DND-41 (cell line): ENCODE results near the gene ZNF366.

Experiments used
- ATAC-seq: fragments of 200-7000 bp; cut with Tn5 transposase; 3 replicates; pipeline ENCODE4 v1.9.1; 2021; ENCODE audit warnings: low read depth; ENCODE audit not compliant: insufficient read depth
- DNase-seq: peaks from one replicate; pipeline ENCODE4 v3.0.0-alpha.2; 2020
- H2AFZ ChIP-seq: 2 replicates; pipeline ENCODE4 v1.6.0; 2012; ENCODE audit warnings: low read depth, low read length
- H3K27ac ChIP-seq: 2 replicates; pipeline ENCODE4 v1.5.1; 2012; ENCODE audit warnings: low read length, inconsistent platforms
- H3K27me3 ChIP-seq: fragments of 200-600 bp; sonication (generic); 2 replicates; pipeline ENCODE4 v1.6.0; 2012; ENCODE audit warnings: low read length, mild to moderate bottlenecking, inconsistent platforms; ENCODE audit not compliant: insufficient read depth, poor library complexity
- H3K36me3 ChIP-seq: 2 replicates; pipeline ENCODE4 v1.5.1; 2012; ENCODE audit warnings: low read length, inconsistent platforms; ENCODE audit not compliant: insufficient read depth
- H3K4me1 ChIP-seq: 2 replicates; pipeline ENCODE4 v1.5.1; 2012; ENCODE audit warnings: mild to moderate bottlenecking, low read length; ENCODE audit not compliant: insufficient read depth
- H3K4me2 ChIP-seq: 2 replicates; pipeline ENCODE4 v1.6.0; 2012; ENCODE audit warnings: mild to moderate bottlenecking, moderate library complexity, low read length, inconsistent platforms; ENCODE audit not compliant: insufficient read depth
- H3K4me3 ChIP-seq, 2 experiments: fragments of 200-600 bp in 1 of 2; shearing (Covaris generic) in 1 of 2; 2 replicates each; pipeline ENCODE4 v1.5.1; 2012 to 2016; ENCODE audit warnings: inconsistent platforms in 2 of 2, low read length in 2 of 2, mild to moderate bottlenecking in 2 of 2, low read depth in 1 of 2, moderate library complexity in 1 of 2
- H3K79me2 ChIP-seq: 2 replicates; pipeline ENCODE4 v1.6.0; 2012; ENCODE audit warnings: low read length, inconsistent platforms; ENCODE audit not compliant: insufficient read depth
- H3K9ac ChIP-seq: 2 replicates; pipeline ENCODE4 v1.6.0; 2012; ENCODE audit warnings: low read depth, mild to moderate bottlenecking, inconsistent platforms, low read length, moderate library complexity
- H3K9me3 ChIP-seq: 2 replicates; pipeline ENCODE4 v1.5.1; 2012; ENCODE audit warnings: low read length, moderate library complexity, mild to moderate bottlenecking, inconsistent platforms; ENCODE audit not compliant: insufficient read depth, severe bottlenecking
- H4K20me1 ChIP-seq: 2 replicates; pipeline ENCODE4 v1.6.0; 2012; ENCODE audit warnings: low read length; ENCODE audit not compliant: insufficient read depth
- EZH2 ChIP-seq: IDR thresholded peaks from 3 replicates; pipeline ENCODE4 v1.6.1; 2012; ENCODE audit warnings: borderline replicate concordance, low read depth, mild to moderate bottlenecking, moderate library complexity, low read length, inconsistent platforms; ENCODE audit not compliant: severe bottlenecking
- TF ChIP-seq, protein P1 (sequence below): IDR thresholded peaks from 2 replicates; pipeline ENCODE4 v1.5.1; 2012; ENCODE audit warnings: borderline replicate concordance, low read length, moderate library complexity, mild to moderate bottlenecking; ENCODE audit not compliant: poor library complexity, severe bottlenecking; ENCODE audit errors: extremely low read depth

Gene ZNF366

DNA sequence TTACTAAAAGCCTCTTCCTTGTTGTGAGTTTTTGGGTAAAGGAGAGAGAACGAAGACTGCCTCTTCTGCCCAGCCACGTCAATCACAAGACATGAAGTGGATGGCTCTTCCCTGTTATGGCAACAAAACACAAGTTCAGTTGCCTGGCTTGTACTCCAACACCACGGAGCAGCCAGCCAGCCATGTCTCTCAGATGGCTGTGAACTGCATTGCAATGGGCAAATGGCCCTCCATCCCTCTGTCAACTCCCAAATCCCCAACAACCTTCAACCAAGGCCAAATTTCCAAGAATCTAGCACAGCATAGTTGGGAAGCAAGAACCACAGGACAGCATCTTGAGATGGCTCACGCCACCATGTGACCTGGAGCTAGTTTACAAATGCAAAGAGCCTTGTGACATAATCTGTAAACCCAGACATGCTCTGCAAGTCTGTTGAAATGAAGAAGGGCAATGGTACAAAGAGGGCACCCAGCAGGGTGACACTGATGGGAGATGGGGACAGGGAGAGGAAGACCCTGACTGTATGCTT is 53.9 kb downstream of the ZNF366 start:
- Histone ChIP-seq H4K20me1 (no peaks in the 10 kb centered on the region), H3K9ac (no peak overlapping the region), H3K79me2 (no peaks in the 10 kb centered on the region), H3K4me3 (no peak overlapping the region), H3K4me2 (no peak overlapping the region), H3K36me3 (no peaks in the 10 kb centered on the region), H2AFZ (no peak overlapping the region), H3K27ac (no peak overlapping the region), H3K27me3 (no peaks in the 10 kb centered on the region), H3K9me3 (no peaks in the 10 kb centered on the region), H3K4me1 (no peaks in the 10 kb centered on the region)
- ATAC-seq (no peak), DNase-seq (no peak)
- no peak for TF ChIP-seq EZH2
- TF ChIP-seq, protein P1, sequence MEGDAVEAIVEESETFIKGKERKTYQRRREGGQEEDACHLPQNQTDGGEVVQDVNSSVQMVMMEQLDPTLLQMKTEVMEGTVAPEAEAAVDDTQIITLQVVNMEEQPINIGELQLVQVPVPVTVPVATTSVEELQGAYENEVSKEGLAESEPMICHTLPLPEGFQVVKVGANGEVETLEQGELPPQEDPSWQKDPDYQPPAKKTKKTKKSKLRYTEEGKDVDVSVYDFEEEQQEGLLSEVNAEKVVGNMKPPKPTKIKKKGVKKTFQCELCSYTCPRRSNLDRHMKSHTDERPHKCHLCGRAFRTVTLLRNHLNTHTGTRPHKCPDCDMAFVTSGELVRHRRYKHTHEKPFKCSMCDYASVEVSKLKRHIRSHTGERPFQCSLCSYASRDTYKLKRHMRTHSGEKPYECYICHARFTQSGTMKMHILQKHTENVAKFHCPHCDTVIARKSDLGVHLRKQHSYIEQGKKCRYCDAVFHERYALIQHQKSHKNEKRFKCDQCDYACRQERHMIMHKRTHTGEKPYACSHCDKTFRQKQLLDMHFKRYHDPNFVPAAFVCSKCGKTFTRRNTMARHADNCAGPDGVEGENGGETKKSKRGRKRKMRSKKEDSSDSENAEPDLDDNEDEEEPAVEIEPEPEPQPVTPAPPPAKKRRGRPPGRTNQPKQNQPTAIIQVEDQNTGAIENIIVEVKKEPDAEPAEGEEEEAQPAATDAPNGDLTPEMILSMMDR, result no peak

DNA sequence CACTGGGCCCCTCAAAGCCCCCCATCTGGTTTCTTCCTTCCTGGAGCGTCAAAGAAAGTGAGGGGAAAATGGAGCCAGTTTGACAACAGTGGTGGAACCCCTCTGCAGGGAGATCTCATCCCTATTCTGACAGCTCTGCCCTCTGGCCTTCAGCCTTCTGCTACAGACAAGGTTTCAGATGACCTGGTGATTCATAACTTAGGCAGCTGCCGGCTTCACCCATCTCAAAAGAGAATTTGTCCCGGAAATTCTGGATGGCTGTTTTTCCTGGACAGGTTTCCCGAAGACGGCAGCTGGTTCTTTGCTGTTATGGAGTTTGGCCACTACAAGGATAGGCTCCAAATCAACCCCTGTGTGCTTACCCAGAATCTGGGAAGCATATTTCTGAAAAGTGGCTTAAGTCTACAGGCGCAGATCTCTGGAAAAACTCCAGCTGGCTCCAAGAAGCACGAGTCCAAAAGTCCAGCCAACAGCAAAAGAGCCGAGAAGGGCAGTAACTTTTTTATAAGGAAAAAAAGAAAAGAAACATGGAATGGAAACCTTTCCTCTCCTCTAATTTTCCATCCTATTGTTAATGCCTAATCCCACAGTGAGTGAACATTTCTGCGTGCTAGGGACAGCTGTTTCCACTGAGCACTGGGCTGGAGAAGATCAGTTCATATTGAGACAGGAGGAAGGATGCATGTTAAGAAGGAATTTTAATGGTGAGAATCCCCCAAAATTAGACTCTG is 54.5 kb downstream of the ZNF366 start:
- ATAC-seq (no peak), DNase-seq (no peak)
- Histone ChIP-seq H3K9ac (no peak overlapping the region), H3K27ac (no peak overlapping the region), H4K20me1 (no peaks in the 10 kb centered on the region), H3K4me2 (no peak overlapping the region), H3K36me3 (no peaks in the 10 kb centered on the region), H3K4me3 (no peak overlapping the region), H3K9me3 (no peaks in the 10 kb centered on the region), H3K4me1 (no peaks in the 10 kb centered on the region), H2AFZ (no peak overlapping the region), H3K79me2 (no peaks in the 10 kb centered on the region), H3K27me3 (no peaks in the 10 kb centered on the region)
- TF ChIP-seq, protein P1, result no peak
- no peak for TF ChIP-seq EZH2

DNA sequence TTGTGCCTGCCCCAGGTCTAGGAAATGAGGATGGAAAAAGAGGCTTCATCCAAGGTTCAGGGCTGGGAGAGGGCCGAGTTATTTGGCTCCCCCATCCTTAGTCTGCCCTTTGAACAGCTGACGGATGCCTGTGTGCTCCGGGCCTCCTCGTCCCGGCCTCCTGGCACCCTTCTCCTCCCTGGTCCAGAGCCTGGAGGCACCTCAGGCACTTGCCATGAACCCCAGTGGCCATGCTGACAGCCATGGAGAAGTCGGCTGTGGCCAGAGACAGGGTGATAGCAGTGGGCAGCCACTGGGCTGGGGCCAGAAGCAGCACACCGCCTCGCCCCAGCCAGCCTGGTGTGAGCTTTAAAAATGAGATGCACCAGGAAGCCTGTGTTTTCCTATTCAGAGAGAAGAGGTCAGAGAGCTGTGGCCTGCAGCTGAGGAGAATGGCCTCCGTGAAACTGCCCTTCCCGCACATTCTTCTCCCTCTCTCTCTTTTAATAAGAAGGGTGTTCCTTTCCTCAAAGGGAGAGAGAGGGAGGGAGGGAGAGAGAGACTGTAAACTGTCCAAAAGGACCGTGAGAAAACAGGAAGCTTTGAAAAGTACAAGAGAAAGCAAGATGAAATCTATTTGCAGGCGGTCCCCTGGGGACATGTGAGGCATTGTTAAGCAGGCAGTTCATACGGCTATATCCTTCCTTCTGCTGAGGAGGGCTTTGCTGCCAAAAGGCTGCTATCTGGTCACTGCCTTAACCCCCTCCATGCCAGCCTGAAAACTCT is 55.3 kb downstream of the ZNF366 start:
- no peaks in the 10 kb centered on the region for H3K9me3 ChIP-seq
- H3K79me2 ChIP-seq, result no peaks in the 10 kb centered on the region
- no peaks in the 10 kb centered on the region for H4K20me1 ChIP-seq
- H3K36me3 ChIP-seq, result no peaks in the 10 kb centered on the region
- H3K27ac ChIP-seq, result no peak overlapping the region
- H3K27me3 ChIP-seq, result no peaks in the 10 kb centered on the region
- TF ChIP-seq, protein P1, result no peak
- no peak for TF ChIP-seq EZH2
- H3K4me3 ChIP-seq, result no peak overlapping the region
- H3K4me2 ChIP-seq, result no peak overlapping the region
- ATAC-seq (peak; percentile 50; the same call in 2 of the 3 replicates), DNase-seq (no peak)
- H3K4me1 ChIP-seq, result no peaks in the 10 kb centered on the region
- H3K9ac ChIP-seq, result no peak overlapping the region
- H2AFZ ChIP-seq, result no peak overlapping the region
